ENCODE measurements around the gene ZMYM4. TPM values are rescaled to one million over a fixed set of nuclear protein-coding genes. Genes with fewer than 3 reads are reported as not detected.
A peak's percentile ranks its signal among the peaks of the same experiment; 100 is the strongest.
"Not testable (repeated sequence)": the region's sequence is repeated elsewhere in the genome, so short reads cannot be mapped to it uniquely, and the experiment has no call there.

Gene ZMYM4
- polyA plus RNA-seq, 4 donors, result 62.3 to 84.8 (median 70.6) TPM

DNA sequence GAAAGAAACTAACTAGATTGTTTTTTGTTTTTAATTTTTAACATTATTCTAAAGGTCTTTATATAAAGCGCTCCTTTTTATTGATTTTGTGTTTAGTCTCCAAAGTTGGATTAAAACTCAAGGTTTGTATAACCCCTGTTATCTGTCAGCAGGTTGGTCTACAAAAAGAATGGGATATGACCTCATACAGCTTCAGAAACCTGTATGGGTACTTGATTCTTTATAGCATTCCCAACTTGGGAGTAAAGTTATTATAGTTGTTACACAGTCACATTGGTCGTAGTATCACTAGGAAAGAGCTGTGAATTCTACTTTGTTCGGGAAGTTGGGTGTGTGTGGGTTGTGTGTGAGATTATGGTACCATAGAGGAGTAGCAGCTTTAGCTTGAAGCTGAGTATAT, 52.4 kb downstream of the ZMYM4 start:
- no peak for DNase-seq (ENCODE audit: low read depth in 4 of 4, low spot score in 3 of 4)

DNA sequence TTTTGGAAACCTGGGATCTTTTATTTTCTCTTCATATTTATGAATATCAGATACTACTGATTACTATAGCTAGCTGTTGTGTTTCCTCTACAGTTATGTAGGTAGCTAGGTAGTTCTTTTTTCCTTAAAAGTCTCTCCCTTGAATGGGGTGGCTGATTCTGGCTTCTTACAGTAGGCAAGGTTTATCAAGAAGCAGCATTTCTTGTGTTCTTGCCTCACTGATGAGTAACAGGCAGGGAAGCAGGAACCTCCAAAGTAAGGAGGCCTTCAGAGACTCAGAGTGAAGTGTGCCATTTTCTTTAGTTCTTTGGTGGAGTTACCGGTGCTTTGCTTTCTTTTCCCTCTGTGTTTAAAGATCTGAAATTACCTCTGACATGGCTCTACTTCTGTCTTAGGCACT, 56.0 kb downstream of the ZMYM4 start:
- no peak for DNase-seq (ENCODE audit: low read depth in 4 of 4, low spot score in 3 of 4)

DNA sequence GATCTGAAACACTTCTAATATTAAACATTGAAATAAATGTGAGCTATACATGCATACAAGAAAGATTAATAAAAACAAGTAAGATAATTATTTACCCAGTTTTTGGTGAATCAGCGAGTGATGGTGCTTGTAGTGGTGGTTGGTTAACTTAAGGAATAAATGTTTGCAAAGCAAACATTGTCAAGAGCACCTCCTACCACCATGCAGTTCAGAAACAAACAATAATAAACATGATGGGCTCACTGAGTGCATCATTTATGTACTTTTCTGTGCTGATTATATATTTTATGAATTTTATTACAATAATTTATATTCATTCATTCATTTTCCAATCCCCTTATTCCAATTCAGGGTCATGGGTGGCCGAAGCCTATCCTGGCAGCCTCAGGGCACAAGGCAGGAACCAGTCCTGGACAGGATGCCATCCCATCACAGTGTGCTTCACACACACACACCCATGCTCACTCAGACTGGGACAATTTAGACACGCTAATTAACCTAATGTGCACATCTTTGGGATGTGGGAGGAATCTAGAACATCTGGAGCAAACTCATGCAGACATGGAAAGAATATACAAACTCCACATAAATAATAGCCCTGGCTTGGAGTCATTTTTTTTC, 57.8 kb downstream of the ZMYM4 start:
- no peak for DNase-seq (ENCODE audit: low read depth in 4 of 4, low spot score in 3 of 4)

GRCh38 chr1:35331618-35332017, 63.1 kb downstream of the ZMYM4 start:
- not testable (repeated sequence) for DNase-seq (ENCODE audit: low read depth in 4 of 4, low spot score in 3 of 4)

GRCh38 chr1:35334485-35334884, 66.0 kb downstream of the ZMYM4 start:
- no peak for DNase-seq (ENCODE audit: low read depth in 4 of 4, low spot score in 3 of 4)

DNA sequence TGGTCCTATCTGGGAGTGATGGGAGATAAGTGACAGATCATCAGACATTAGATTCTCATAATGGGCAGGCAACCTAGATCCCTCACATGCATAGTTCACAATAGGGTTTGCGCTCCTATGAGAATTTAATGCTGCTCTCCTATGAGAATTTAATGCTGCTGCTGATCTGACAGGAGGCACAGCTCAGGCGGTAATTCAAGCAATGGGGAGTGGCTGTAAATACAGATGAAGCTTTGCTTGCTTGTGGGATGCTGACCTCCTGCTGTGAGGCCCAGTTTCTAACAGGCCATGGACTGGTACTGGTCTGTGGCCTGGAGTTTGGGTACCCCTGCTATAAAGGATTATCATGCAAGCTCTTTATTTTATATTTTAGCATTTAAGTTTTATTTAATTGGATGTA, 72.0 kb downstream of the ZMYM4 start:
- DNase-seq (ENCODE audit: low read depth in 4 of 4, low spot score in 3 of 4), result no peak

DNA sequence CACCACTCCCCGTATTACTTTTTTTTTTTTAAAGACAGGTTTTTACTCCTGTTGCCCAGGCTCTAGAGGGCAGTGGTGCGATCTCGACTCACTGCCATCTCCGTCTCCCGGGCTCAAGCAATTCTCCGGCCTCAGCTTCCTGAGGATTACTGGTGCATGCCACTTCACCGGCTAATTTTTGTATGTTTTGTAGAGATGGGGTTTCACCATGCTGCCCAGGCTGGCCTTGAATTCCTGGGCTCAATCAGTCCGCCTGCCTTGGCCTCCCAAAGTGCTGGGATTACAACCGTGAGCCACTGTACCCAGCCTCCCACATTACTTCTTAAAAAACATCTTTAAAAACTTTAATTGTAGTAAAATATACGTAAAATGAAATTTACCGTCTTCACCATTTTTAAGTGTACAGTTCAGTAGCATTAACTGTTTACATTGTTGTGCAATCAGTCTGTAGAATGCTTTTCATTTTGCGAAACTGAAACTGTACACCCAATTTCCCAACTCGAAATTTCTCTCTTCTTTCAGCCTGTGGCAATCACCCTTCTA, 77.0 kb downstream of the ZMYM4 start:
- DNase-seq (ENCODE audit: low read depth in 4 of 4, low spot score in 3 of 4), result no peak

GRCh38 chr1:35350872-35351271, 82.4 kb downstream of the ZMYM4 start:
- DNase-seq (ENCODE audit: low read depth in 4 of 4, low spot score in 3 of 4), result no peak

GRCh38 chr1:35359995-35360394, 91.5 kb downstream of the ZMYM4 start:
- no peak for DNase-seq (ENCODE audit: low read depth in 4 of 4, low spot score in 3 of 4)

DNA sequence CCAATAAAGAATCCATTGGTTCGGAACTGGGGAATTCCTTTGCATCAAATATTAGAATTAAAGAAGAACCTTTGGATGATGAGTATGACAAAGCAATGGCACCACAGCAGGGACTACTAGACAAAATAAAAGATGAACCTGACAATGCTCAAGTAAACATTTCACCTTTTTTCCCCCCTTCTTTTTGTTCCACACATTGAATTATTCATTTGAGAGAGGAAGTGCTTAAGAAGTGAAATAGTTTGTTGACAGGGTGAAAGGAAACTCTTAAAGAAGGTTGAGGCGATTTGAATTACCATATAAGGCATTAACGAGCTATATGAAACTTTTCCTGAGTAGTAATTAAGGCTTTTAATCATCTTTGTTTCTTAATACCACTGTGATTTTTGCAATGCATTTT, 93.1 kb downstream of the ZMYM4 start:
- DNase-seq (ENCODE audit: low read depth in 4 of 4, low spot score in 3 of 4), result no peak

DNA sequence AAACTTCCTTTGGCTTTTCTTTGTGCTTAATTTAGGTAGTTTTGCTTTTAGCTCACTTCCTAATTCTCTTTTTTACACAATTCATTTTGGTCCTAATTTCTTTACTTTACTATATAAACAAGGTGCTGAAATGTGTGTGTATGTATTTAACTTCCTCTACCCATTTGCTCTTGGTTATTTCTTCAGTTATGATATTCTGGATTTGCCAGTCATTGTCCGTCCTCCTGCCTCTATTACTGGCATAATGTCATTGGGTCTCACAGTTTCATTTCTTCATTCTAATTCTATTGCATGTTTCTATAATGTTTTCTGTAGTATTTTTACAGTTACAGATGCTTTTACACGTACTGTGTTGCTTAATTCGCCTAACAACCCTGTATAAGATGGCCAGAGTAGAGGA, 96.2 kb downstream of the ZMYM4 start:
- DNase-seq (ENCODE audit: low read depth in 4 of 4, low spot score in 3 of 4), result no peak

DNA sequence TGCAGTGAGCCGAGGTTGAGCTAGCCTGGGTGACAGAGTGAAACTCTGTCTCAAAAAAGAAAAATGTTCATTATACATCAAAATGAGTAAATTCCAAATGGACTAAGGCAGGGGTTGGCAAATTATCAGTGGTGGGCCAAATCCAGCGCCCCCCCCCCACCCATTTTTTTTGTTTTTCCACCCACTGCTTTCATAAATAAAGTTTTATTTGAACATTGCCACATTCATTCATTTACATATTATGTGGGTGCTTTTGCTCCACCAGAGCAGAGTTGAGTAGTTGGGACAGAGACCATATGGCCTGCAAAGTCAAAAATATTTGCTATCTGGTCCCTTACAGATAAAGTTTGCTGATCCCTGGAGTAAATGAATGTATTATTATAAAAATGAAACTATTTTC, 99.4 kb downstream of the ZMYM4 start:
- DNase-seq (ENCODE audit: low read depth in 4 of 4, low spot score in 3 of 4), result no peak

DNA sequence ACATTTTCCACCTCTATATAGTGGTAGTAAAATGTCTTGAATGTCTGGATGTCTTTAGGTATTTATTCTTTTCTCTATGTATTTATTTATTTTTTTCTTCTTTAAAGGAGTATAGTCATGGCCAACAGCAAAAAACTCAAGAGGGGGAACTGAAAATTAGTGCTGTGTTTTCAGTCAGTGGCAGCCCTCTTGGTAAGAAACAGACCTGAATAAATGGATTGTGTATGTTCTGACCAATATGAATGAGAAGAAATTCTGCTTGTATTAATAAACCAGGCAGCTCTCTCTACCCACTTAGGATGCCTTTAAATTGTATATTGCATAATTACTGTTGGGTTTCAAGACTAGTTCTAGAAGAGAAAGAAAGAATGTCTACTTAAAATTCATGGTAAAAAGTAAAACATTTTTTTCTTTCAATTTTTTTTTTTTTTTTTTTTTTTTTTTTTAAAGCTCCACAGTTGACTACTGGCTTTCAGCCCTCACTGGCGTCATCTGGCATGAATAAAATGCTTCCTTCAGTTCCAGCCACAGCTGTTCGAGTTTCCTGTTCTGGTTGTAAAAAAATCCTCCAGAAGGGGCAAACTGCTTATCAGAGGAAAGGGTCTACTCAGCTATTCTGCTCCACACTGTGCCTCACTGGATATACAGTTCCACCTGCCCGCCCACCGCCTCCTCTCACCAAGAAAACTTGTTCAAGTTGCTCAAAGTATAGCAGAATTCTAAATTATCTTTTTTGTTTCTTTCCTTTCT, 101.6 kb downstream of the ZMYM4 start:
- peak; percentile 31 to 64 (median 46) for DNase-seq (ENCODE audit: low read depth in 4 of 4, low spot score in 3 of 4)

DNA sequence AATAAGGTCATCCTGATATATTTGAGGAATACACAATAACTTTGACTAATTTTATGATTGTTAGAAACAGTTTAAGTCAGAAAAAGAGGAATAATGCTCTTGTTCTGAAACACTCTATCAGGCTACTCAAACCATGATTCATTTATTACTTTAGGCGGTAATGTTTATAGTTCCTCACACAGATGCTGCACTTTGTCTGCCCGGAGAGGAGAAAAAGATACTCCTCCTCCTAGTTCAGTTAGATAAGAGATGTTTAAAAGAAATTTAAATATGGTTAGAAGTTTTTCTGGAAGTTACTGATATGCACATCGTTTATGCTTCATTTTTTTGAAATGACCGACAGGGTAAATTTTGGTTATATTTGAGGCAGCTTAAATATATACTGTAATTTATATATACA, 103.0 kb downstream of the ZMYM4 start:
- no peak for DNase-seq (ENCODE audit: low read depth in 4 of 4, low spot score in 3 of 4)

GRCh38 chr1:35377555-35377954, 109.0 kb downstream of the ZMYM4 start:
- no peak for DNase-seq (ENCODE audit: low read depth in 4 of 4, low spot score in 3 of 4)

DNA sequence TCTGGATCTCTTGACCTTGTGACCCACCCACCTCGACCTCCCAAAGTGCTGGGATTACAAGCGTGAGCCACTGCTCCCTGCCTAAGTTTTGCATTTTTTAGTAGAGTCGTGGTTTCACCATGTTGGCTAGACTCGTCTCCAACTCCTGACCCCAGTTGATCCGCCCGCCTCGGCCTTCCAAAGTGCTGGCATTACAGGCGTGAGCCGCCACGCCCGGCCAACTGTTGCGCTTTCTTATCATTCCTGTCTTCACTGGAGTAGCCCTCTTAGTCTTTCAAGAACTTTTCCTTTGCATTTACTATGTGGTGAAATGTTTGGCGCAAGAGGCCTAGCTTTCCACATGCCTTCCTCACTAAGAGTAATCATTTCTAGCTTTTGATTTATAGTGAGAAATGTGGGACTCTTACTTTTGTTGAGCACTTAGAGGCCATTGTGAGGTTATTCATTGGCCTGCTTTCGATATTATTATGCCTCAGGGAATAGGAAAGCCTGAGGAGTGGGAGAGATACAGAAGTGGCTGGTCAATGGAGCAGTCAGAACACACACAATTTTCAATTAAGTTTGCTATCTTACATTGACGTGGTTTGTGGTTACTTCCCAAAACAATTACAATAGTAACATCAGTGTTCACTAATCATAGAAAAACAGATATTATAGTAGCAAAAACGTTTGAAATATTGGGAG, 111.0 kb downstream of the ZMYM4 start:
- no peak for DNase-seq (ENCODE audit: low read depth in 4 of 4, low spot score in 3 of 4)

DNA sequence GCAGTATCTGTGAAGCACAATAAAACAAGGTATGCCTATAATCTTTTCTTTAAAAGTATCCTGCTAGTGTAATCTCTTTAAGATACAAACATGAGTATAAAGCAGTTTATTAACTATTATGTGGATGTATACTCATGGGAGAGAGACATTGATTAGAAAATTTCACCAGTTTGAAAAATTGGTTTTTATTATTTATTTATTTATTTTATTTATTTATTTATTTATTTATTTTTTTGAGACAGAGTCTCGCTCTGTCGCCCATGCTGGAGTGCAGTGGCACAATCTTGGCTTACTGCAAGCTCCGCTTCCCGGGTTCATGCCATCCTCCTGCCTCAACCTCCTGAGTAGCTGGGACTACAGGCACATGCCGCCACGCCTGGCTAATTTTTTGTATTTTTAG, 111.6 kb downstream of the ZMYM4 start:
- DNase-seq (ENCODE audit: low read depth in 4 of 4, low spot score in 3 of 4), result not testable (repeated sequence)

DNA sequence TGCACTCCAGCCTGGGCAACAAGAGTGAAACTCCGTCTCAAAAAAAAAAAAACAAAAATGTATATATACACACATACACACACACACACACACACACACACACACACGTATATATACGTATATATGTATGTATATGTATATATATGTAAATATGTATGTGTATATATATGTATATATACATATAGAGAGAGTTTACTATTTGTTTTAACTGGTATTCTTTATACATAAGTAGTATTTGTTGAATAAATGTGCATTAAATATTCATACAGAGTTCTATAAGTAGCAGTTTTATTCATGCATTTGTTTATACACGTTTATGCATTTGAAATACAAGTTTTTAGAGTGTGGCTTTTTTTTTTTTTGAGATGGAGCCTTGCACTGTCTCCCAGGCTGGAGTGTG, 113.6 kb downstream of the ZMYM4 start:
- DNase-seq (ENCODE audit: low read depth in 4 of 4, low spot score in 3 of 4), result no peak

DNA sequence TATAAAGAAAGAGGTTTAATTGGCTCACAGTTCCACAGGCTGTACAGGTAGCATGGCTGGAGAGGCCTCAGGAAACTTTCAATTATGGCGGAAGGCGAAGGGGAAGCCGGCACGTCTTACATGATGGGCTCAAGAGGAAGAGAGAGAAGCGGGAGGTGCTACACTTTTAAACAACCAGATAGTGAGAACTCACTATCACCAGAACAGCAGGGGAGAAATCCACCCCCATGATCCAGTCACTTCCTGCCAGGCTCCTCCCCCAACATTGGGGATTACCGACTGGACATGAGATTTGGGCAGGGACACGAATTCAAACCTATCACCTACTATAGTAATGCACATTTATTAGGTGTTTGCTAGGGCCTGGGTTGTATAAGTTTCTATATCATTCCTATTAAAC, 117.8 kb downstream of the ZMYM4 start:
- DNase-seq (ENCODE audit: low read depth in 4 of 4, low spot score in 3 of 4), result no peak

DNA sequence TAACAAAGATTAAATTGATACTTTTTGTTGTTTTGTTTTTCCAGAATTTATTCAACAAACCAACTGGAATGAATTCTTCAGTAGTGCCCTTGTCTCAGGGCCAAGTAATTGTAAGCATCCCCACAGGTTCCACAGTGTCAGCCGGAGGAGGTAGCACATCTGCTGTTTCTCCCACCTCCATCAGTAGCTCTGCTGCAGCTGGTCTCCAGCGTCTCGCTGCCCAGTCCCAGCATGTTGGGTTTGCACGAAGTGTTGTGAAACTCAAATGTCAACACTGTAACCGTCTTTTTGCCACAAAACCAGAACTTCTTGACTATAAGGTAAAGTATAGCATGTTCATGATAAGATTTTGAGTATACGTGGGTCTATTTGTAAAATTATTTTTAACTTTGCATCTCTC, 118.5 kb downstream of the ZMYM4 start:
- DNase-seq (ENCODE audit: low read depth in 4 of 4, low spot score in 3 of 4), result no peak

DNA sequence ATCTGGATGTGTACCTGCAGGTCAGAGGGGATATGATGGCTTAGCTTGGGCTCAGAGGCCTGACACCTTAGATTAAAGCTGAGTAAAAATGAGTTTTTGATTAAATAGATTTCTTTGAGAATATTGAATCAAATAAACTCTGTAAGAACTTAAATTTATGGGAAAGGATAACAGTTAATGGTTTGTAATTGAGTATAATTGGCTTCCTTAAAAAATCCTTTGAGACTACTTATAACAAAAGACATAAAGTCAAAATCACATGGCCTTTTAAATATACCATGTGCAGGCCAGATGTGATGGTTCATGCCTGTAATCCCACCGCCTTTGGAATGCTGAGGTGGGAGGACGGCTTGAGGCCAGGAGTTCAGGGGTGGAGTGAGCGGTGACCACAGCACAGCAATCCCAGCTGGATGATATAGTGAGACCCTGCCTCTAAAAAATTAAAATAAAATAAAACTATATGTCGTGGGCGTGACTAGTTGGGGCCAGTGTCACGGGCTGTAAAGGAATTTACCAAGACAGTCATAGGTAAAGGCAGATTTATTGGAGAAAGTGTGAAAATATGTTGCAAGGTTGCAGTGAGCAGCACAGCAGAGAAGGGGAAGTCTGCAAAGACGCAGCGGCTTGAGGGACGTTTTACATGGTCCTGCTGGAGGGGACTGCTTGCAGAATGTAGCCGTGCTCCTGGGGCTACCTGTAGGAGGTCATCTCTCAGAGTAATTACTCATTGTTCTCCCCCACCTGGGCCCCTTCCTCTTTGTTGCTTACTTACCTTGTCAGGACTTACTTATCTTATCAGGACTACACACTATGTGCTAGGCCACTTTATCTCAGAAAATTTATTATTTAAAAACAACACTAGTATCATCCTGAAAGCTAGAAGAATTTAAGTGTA, 122.3 kb downstream of the ZMYM4 start:
- no peak for DNase-seq (ENCODE audit: low read depth in 4 of 4, low spot score in 3 of 4)

Data from left renal pelvis (tissue), 4 donors.